HL-60 (cell line): ENCODE results near the gene NKAIN2.

Source experiments
- DNase-seq, 2 experiments: peaks; one replicate each; pipeline ENCODE4 v3.0.0-alpha.2; 2010 to 2020; ENCODE audit warnings: low read depth in 1 of 2, low spot score in 1 of 2
- H3K27ac ChIP-seq: fragments of 250-450 bp; sonication (Bioruptor Pico); replicated peaks from 2 replicates; pipeline ENCODE4 v1.5.1; 2020; ENCODE audit warnings: mild to moderate bottlenecking, moderate library complexity
- H3K27me3 ChIP-seq: fragments of 250-450 bp; sonication (Bioruptor Pico); 2 replicates; pipeline ENCODE4 v1.5.1; 2021; ENCODE audit warnings: mild to moderate bottlenecking, moderate library complexity; ENCODE audit not compliant: insufficient read depth, poor library complexity, severe bottlenecking
- H3K4me3 ChIP-seq: replicated peaks from 2 replicates; pipeline ENCODE4 v1.5.1; 2011; ENCODE audit warnings: mild to moderate bottlenecking, control low read depth, low read length; ENCODE audit not compliant: insufficient read depth
- CTCF ChIP-seq: IDR thresholded peaks from one replicate; pipeline ENCODE4 v1.5.1; 2011; ENCODE audit warnings: low read length, control low read depth, inconsistent platforms; ENCODE audit not compliant: insufficient read depth
- GABPA ChIP-seq: IDR thresholded peaks from 2 replicates; pipeline ENCODE4 v1.6.1; 2012; ENCODE audit warnings: low read depth
- POLR2AphosphoS5 ChIP-seq: IDR thresholded peaks from 2 replicates; pipeline ENCODE4 v1.6.1; 2012; ENCODE audit warnings: low read depth
- REST ChIP-seq: IDR thresholded peaks from 2 replicates; pipeline ENCODE4 v1.6.1; 2012; ENCODE audit warnings: low read depth; ENCODE audit not compliant: insufficient replicate concordance
- SPI1 ChIP-seq: IDR thresholded peaks from 2 replicates; pipeline ENCODE4 v1.6.1; 2012; ENCODE audit warnings: low read depth, mild to moderate bottlenecking, borderline replicate concordance

Gene NKAIN2

GRCh38 chr6:124143435-124143834 is 339.8 kb downstream of the NKAIN2 start:
- TF ChIP-seq SPI1 (no peak), REST (no peak), CTCF (no peak), POLR2AphosphoS5 (no peak), GABPA (no peak)

GRCh38 chr6:124147621-124148020 is 344.0 kb downstream of the NKAIN2 start:
- no peak overlapping the region for H3K4me3 ChIP-seq
- TF ChIP-seq SPI1 (no peak), GABPA (no peak), REST (no peak), POLR2AphosphoS5 (no peak), CTCF (no peak)
- H3K27ac ChIP-seq: no peak overlapping the region
- no peaks in the 10 kb centered on the region for H3K27me3 ChIP-seq
- DNase-seq: no peak

More at GRCh38 chr6:124143435-124143834, 339.8 kb downstream of the NKAIN2 start:
- no peaks in the 10 kb centered on the region for H3K27me3 ChIP-seq
- DNase-seq: no peak
- no peak overlapping the region for H3K27ac ChIP-seq
- H3K4me3 ChIP-seq: no peak overlapping the region

GRCh38 chr6:124148236-124148957 is 344.7 kb downstream of the NKAIN2 start:
- TF ChIP-seq REST (no peak), GABPA (no peak), SPI1 (no peak), POLR2AphosphoS5 (no peak), CTCF (no peak)
- no peak for DNase-seq
- H3K4me3 ChIP-seq: no peak overlapping the region

More at GRCh38 chr6:124148236-124148957, 344.7 kb downstream of the NKAIN2 start:
- Histone ChIP-seq H3K27ac (no peak overlapping the region), H3K27me3 (no peaks in the 10 kb centered on the region)
